Left lung (tissue), 10 donors: ENCODE data around the gene NDEL1. TPM values are rescaled to one million over a fixed set of nuclear protein-coding genes. Genes with fewer than 3 reads are reported as not detected.

Experiments
- ATAC-seq: fragments of 200-7000 bp; cut with Tn5 transposase; one replicate; pipeline ENCODE4 v1.9.1; 2020; ENCODE audit warnings: moderate library complexity
- DNase-seq, 4 donors: peaks; one replicate each; pipeline ENCODE4 v3.0.0-alpha.2; 2013 to 2020
- H3K27ac ChIP-seq, 2 donors: fragments of 200-600 bp; sonication (generic) in 1 of 2; one replicate each; pipeline versions ENCODE4 v1.5.0 to v1.8.0; 2020 to 2021
- H3K27me3 ChIP-seq, 2 donors: fragments of 200-600 bp; sonication (generic) in 1 of 2; one replicate each; pipeline versions ENCODE4 v1.5.0 to v1.8.0; 2020 to 2021
- H3K36me3 ChIP-seq, 2 donors: fragments of 200-600 bp; sonication (generic) in 1 of 2; one replicate each; pipeline versions ENCODE4 v1.5.0 to v1.8.0; 2020 to 2021
- H3K4me1 ChIP-seq, 2 donors: fragments of 200-600 bp; one replicate each; pipeline ENCODE4 v1.8.0; 2021
- H3K4me3 ChIP-seq, 2 donors: fragments of 200-600 bp; sonication (generic) in 1 of 2; one replicate each; pipeline versions ENCODE4 v1.5.0 to v1.8.0; 2020 to 2021; ENCODE audit warnings: mild to moderate bottlenecking in 1 of 2
- H3K9me3 ChIP-seq, 2 donors: fragments of 200-600 bp; sonication (generic) in 1 of 2; one replicate each; pipeline versions ENCODE4 v1.5.0 to v1.8.0; 2020 to 2021
- CTCF ChIP-seq, 2 donors: fragments of 200-600 bp; sonication (generic) in 1 of 2; IDR thresholded peaks; one replicate each; pipeline versions ENCODE4 v1.5.0 to v1.8.0; 2021; ENCODE audit warnings: antibody characterized with exemption in 2 of 2
- intact Hi-C, 2 donors: fragments of 100-400 bp; cut with DNase I; formaldehyde crosslinking; loops; one replicate each; pipeline versions ENCODE4 v1.11.2 to v1.14.2; 2022
- polyA plus RNA-seq, 6 donors: library from polyadenylated mRNA; unstranded; fragments of 120-200 nt; gene quantifications; one replicate each; pipeline ENCODE4 v1.2.1, GENCODE V29; 2013; ENCODE audit not compliant: insufficient read length in 6 of 6
- total RNA-seq, 2 donors: library from RNA; stranded (reverse); fragmentation: NEBNext Ultra II Directional; extraction: Animal tissue kit (Norgen Biotek cat#: 25700); gene quantifications; one replicate each; pipeline ENCODE4 v1.2.1, GENCODE V29; 2021
- donor health status: DM: no; HTN: yes; CAD: no.
- donor health status: DM: no; HTN: no; CAD: no.

The NDEL1 gene
- total and polyA plus RNA-seq, 8 donors: 57.7 to 84.1 (median 71.0) TPM

GRCh38 chr17:8397636-8398035 is 38.0 kb upstream of the NDEL1 start, which contains the start of gene RNF222:
RNF222 (minus strand) TSS chr17:8397827; CDS start chr17:8393461, 4,366 bp downstream.
- H3K9me3 ChIP-seq: no peaks in the 10 kb centered on the region
- no peak within 1 kb of the TSS for H3K4me3 ChIP-seq
- no peak for TF ChIP-seq CTCF (IDR thresholded peaks at IDR 0.05)
- intact Hi-C loops: no loop called here
- H3K27ac ChIP-seq: no peak within 1 kb of the TSS
- no peak for ATAC-seq
- DNase-seq: peak in 1 of 4 donors; percentile 30
- no peaks in the 10 kb centered on the region for H3K36me3 ChIP-seq
- peaks cover 0 to 78% of the 10 kb centered on the region in 2 donors for H3K27me3 ChIP-seq
- peaks cover 0 to 11% of the 10 kb centered on the region in 2 donors for H3K4me1 ChIP-seq

DNA sequence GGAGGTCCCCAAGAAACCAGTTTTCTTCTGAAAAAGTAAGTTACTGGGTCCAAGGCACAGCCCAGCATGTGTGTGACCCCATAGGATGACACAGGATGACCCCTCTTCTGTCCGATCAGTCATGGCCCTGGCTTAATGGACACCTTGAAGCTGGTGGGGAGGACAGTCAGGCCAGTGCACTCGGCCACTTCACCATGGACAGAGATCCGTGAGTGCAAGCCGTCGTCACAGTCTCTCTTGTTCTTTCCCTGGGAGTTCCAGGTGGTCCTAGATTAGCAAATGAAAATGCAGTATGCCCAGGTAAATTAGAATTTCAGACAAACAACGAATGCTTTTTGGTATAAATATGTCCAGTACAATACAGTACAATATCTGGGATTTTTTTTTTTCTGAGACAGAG is 36.7 kb upstream of the NDEL1 start:
- TF ChIP-seq CTCF (IDR thresholded peaks at IDR 0.05): no peak
- Histone ChIP-seq H3K36me3 (no peaks in the 10 kb centered on the region), H3K4me1 (peaks cover 0 to under 1% of the 10 kb centered on the region in 2 donors), H3K27ac (no peak overlapping the region), H3K27me3 (peaks cover 0 to 65% of the 10 kb centered on the region in 2 donors), H3K4me3 (no peak overlapping the region), H3K9me3 (no peaks in the 10 kb centered on the region)
- intact Hi-C loops: no loop called here
- DNase-seq: no peak
- ATAC-seq: no peak

GRCh38 chr17:8401107-8401506 is 34.6 kb upstream of the NDEL1 start:
- Histone ChIP-seq H3K4me1 (no peaks in the 10 kb centered on the region), H3K4me3 (no peak overlapping the region), H3K9me3 (no peaks in the 10 kb centered on the region), H3K27me3 (peaks cover 0 to 43% of the 10 kb centered on the region in 2 donors), H3K27ac (no peak overlapping the region), H3K36me3 (no peaks in the 10 kb centered on the region)
- DNase-seq (no peak), ATAC-seq (no peak)
- TF ChIP-seq CTCF (IDR thresholded peaks at IDR 0.05): no peak
- intact Hi-C loops: no loop called here

DNA sequence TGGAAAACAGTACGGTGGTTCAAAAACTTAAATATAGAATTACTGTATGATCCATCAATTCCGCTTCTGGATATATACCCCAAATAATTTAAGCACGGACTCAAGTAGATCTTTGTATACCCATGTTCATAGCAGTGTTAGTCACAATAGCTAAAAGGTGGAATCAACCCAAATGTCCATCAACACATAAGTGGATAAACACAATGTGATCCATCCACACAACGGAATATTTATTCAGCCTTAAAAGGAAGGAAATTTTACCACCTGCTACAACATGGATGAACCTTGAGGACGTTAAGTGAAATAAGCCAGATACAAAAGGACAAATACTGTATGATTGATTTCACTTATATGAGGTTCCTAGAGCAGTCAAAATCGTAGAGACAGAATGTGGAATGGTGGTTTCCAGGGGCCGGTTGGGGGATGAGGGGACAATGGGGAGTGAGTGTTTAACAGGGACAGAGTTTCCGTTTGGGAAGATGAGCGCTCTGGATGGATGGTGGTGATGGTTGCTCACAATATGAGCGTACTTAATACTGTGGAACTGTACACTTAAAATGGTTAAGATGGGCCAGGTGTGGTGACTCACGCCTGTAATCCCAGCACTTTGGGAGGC is 32.7 kb upstream of the NDEL1 start:
- peaks cover 0 to 24% of the 10 kb centered on the region in 2 donors for H3K27me3 ChIP-seq
- no peaks in the 10 kb centered on the region for H3K9me3 ChIP-seq
- H3K4me1 ChIP-seq: no peaks in the 10 kb centered on the region
- H3K27ac ChIP-seq: no peak overlapping the region
- TF ChIP-seq CTCF (IDR thresholded peaks at IDR 0.05): no peak
- ATAC-seq: no peak
- DNase-seq: no peak
- H3K36me3 ChIP-seq: no peaks in the 10 kb centered on the region
- no peak overlapping the region for H3K4me3 ChIP-seq
- intact Hi-C loops: no loop called here

- Histone ChIP-seq H3K27me3 (no peaks in the 10 kb centered on the region), H3K9me3 (no peaks in the 10 kb centered on the region), H3K4me3 (no peak overlapping the region), H3K36me3 (no peaks in the 10 kb centered on the region), H3K27ac (no peak overlapping the region), H3K4me1 (peaks cover 0 to 7% of the 10 kb centered on the region in 2 donors)
- intact Hi-C loops: no loop called here
- ATAC-seq: no peak
- no peak for DNase-seq
- no peak for TF ChIP-seq CTCF (IDR thresholded peaks at IDR 0.05)
Observed at GRCh38 chr17:8405499-8406016, 30.1 kb upstream of the NDEL1 start.
